HG03095 (cell line): ENCODE data around the gene C12orf76.
A peak's percentile ranks its signal among the peaks of the same experiment; 100 is the strongest.
"Not testable (repeated sequence)": the region's sequence is repeated elsewhere in the genome, so short reads cannot be mapped to it uniquely, and the experiment has no call there.

Experiments
- ATAC-seq: cut with Tn5 transposase; IDR thresholded peaks from one replicate; pipeline ENCODE4 v1.9.1; 2021; ENCODE audit warnings: moderate library complexity; ENCODE audit not compliant: unreplicated experiment

C12orf76 gene

DNA sequence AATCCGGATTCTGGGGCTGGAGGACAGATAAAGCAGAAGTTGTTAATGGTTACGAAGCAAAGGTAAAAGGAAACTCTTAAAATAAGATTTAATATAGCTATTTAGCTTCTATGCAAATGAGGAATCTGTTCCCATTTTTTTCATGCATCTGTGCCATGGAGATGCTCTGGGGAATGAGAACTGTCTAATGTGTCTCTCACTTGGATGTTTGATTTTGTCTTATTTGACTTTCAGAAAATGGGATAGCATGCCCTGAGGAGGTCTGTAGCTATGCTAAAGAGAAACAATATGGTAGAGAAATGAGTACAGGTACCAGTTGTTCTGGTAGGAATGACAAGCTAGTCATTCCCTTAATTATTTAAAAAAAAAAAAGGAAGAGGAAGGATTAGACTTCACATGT is 24.3 kb downstream of the C12orf76 start:
- ATAC-seq: no peak

DNA sequence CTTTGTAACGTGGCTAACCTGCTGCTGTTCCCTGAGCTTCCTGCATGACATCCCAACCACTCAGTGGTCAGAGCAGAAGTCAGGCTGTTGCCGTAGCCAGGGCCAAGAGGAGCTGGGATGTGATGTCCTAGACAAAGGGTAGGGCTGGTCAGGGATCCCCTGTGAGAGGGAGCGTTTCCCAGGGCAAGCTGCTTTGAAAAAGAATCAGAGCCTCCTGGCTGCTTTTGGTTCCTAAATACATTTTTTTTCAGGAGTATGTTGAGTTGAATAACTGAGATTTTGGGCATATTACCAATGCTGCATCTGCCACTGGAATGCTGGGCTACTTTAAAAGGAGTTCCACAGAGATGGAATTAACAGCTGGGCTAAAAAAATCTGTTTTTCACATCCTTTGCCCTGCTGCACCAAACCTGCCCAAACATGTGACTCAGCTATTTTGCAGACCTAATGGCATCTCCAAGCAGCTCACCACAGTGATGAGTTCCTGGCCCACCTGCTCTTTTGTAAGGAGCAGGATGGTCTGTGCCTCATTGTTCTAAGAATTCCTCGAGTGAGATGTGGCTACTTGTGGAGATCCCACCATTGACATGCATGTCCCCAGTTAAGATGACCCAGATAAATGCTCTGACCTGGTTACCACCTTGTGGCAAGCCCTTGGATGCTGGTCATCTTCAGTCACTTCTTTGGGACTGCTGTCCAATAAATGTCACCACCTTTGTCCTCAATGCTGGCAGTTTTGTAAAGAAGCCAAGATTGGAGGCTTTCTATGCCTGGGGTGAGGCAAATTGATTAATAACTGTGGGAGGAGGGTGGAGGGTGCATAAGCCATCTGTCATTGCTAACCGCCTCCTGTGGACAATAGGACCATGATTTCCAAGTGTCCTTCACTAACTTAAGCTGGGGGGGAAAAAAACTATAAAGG is 25.0 kb downstream of the C12orf76 start:
- ATAC-seq: no peak

DNA sequence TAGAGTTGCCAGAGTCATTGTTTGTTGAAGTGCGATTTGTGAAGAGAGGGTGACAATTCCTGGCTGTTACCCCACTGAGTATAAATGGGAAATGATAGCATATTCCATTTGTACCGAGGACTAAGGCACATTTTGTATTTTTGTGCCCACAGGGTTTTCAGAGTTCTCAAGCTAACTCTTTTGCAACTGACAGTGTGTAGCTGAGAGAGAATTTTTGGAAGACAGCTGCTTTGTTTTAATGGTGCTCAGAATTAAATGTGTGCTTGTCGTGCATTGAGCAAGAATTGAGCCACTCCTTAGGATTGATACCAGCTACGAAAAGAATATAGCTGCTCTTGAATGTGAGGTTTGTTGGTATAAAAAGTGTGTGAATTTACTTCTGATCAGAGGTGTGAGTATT is 27.4 kb downstream of the C12orf76 start:
- no peak for ATAC-seq

DNA sequence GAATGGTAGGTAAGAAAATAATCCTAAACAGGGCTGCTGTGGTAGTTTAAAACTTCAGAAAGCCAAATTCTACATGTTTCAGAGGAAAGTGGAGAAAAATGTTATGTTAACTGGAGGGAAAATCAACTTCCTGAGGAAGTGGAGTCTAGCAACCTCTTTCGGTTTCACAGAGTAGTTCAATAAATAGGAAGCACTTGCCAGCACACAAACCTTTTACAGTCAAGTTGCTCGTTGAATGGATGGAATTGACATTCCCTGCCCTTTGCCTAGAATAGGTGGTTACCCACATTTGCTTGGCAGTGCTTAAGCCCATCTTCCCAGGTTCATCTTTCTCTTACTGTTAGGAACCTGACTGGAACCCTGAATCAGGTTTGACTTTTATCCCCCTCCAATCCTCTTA is 33.2 kb downstream of the C12orf76 start:
- ATAC-seq: no peak

DNA sequence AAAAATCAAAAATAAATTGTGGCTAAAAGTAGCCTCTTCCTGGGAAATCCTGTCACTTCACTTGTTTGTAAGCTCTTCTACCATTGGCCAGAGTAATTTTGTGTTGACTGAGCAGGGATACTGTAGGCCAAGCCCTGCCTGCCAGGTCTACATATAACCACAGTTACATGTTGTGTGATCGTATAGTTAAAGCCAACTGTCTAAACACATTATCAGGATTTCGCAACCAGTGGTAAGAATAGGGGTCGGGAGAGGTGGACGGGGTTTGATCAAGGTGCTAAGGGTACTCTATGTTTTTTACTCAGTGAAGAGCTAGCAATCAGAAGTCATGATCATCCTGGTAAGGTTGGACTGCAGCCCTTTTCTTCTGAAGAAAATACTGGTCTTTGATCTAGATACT is 35.7 kb downstream of the C12orf76 start:
- no peak for ATAC-seq

DNA sequence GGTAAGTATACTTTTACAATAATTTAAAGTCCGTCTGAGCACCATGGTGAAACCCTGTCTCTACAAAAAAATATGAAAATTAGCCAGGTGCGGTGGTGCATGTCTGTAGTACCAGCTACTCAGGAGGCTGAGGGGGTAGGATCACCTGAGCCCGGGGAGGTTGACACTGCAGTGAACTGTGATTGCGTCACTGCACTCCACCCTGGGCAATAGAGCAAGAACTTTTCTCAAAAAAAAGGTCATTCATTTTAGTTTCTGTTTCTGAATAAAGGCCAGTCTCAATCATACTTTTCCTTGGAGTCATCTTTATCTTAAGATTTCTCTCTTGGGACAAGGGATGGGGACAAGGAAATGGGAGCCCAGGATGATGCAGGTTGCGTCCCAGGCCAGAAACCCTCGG is 36.2 kb downstream of the C12orf76 start:
- ATAC-seq: no peak

DNA sequence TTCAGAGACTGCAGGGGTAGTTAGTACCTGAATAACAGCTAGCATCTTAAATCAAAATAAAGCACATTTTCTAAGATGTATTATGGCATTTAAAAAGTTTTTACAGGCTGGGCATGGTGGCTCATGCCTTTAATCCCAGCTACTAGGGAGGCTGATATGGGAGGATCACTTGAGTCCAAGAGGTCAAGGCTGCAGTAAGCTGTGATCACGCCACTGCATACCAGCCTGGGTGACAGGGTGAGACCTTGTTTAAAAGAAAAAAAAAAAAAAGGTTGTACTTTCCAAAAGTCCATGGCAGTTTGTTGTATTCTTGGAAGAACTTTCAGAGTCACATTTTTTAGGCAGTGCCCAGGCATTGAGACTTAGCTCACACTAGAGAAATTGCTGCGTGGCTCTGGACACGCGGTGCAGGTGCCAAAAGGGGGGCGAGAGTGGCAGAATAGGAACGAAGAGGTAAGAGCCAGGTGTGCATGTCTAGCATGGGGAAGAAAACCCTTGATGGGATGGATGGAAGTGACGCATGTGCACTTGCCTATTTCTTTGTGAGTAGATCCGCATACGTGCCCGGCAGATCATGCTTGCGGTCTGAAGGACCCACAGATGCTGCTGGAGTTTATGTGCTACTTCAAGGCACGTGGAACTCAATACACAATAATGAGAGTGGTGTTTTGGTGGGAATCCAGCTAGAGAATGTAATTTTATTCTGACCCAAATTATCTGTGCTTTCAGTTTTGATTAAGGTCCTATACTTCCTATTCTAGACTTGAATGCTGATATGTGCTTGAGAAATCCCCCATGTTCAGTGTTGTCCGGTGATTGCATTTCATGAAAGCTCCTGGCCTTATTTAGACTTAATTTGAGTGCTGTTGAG is 37.2 kb downstream of the C12orf76 start:
- ATAC-seq: no peak

DNA sequence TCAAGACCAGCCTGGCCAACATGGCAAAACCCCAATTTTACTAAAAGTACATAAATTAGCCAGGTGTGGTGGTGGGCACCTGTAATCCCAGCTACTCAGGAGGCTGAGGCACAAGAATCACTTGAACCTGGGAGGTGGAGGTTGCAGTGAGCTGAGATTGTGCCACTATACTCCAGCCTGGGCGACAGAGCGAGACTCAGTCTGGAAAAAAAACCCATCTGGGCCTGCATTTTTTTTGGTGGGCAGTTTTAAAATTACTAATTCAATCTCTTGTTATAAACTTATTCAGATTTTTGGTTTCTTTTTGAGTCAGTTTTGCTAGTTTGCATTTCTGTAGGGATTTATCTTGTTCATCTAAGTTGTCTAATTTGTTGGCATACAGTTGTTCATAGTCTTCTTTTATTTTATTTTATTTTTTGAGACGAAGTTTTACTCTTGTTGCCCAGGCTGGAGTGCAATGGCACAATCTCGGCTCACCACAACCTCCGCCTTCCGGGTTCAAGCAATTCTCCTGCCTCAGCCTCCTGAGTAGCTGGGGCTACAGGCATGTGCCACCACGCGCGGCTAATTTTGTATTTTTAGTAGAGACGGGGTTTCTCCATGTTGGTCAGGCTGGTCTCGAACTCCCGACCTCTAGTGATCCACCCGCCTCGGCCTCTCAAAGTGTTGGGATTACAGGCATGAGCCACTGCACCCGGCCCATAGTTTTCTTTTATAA is 39.5 kb downstream of the C12orf76 start:
- ATAC-seq: not testable (repeated sequence)

DNA sequence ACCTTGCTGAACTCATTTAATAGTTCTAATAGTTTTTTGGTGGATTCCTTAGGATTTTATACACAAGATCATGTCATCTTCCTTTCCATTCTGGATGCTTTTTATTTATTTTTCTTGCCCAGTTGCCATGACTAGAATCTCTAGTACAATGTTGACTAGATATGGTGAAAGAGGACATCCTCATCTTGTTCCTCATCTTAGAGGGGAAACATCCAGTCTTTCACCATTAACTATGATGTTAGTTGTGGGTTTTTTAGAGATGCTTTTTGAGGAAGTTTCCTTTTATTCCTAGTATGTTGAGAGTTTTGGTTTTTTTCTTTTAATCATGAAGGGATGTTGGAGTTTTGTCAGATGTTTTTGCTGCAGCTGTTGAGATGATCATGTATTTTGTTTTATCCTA is 40.4 kb downstream of the C12orf76 start:
- no peak for ATAC-seq

DNA sequence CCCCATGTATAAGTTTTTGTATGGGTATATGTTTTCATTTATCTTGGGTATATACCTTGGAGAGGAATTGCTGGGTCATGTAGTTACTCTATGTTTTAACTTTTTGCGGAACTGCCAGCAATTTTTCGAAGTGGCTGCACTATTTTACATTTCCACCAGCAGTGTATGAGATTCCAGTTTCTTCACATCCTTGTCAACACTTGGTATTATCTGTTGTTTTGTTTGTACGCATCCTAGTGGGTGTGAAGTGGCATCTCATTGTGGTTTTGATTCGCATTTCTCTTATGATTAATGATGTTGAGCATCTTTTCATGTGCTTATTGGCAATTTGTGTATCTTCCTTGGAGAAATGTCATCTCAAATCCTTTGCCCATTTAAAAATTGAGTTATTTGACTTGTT is 42.2 kb downstream of the C12orf76 start:
- ATAC-seq: no peak

DNA sequence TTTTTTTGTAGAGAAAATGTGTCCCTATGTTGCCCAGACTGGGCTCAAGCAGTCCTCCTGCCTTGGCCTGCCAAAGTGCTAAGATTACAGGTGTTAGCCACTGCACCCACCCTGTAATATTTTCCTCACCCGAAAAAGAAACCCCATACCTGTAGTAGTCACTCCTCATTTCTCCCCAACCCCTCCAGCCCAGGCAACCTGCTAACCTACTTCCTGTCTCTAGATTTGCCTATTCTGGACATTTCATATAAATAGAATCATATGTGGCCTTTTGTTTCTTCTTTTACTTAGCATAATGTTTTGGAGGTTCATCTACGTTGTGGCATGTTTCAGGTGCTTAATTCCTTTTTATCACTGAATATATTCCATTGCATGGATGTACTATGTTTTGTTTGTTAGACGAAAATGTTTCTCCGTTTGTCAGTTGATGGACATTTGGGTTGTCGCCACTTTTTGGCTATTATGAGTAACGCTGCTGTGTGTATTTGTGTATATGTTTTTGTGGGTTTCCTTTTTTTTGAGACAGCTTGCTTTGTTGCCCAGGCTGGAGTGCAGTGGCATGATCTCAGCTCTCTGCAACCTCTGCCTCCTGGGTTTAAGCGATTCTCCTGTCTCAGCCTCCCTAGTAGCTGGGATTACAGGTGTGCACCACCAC is 42.9 kb downstream of the C12orf76 start:
- peak; percentile 39 for ATAC-seq

DNA sequence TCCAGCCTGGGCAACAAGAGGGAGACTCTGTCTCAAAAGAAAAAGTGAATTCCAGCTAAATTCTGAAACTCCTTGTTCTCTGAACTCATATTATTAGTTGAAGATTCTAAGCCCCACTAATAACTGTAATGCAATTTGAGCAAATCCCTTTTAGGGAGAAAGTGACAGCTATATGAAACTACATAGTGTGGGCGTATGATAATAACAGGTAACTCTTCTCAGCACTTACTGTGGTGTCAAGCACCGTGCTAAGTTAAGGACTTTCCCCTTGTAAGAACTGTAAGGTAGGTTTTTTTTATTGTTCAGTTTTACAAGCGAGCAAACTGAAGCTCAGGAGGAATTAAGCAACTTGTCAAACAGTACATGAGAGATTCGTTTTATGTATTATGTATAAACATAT is 43.7 kb downstream of the C12orf76 start:
- peak; percentile 61 for ATAC-seq

DNA sequence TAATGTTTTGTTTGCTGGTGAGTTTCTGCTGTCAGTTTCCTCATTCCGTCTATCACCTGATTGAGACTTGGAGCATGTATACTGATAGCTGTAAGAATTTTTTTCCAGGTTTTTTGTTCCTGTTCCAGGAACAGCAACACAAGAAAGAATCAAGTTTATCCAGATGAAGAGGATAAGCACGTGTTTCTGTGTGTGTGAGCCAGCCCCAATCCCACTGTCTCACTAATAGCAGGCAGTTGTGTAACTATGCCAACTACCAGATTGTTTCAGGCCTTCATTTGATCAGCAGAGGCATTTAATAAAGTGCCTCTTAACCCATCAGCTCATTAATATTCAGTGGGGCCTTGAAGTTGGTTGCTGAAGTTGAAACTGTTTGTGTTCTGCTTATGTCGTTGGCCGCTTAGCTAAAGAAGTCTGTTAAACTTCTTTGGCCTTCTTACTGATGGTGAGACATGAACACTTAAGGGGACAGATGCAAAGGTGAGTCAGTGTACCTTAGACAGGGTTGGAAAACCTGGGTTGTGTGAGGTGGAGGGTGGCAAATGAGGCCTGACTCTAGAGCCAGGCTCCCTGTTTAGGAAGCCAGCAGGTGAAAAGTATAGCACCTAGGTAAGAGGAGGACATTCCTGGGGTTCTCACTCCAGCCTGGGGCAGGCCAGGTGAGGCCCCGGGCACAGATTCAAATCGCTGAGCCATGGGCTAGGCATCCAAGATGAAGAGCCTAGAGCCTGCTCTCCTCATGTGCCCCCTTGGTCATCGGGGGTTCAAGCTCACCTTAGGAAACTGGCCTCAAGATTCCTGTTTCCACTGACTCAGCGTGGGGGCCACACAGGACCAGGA is 45.4 kb downstream of the C12orf76 start:
- no peak for ATAC-seq

DNA sequence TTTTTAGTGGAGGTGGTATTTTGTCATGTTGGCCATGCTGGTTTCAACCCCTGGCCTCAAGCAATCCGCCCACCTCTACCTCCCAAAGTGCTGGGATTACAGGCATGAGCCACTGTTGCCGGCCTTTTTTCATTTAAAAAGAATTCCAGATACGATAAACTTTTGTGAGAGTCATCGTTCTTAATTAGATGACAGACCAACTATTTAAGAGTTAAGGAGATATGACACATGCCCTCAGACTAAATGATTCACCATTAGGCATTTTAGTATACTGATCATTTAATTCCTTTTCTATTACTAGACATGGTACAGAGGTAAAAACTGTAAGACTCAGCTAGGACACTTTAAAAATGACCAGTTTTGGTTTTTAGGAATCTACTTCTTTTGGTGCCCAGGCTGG is 46.7 kb downstream of the C12orf76 start:
- no peak for ATAC-seq

DNA sequence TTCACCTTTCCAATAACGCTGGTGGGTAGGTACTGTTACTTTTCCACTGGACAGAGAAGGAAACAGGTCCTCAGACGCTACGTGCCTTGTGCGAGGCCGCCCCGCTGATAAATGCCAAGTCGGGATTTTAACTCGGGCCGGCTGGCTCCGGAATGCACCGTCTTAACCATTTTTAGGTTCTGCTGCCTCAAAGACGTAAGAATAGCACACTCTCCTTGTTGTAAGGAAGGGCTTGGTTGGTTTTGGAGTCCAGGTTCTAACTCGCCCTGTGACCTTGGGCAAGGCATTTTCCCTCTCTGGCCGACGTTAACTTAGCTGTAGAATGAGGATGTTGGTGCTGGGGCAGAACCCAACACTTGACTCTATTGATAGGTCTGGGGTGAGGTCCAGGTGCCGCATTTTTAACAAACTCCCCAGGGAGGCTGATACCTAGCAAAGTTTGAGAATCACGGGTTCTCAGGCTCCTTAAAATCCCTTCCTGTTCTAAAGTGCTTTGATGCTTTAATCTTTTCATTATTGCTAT is 48.3 kb downstream of the C12orf76 start:
- no peak for ATAC-seq

DNA sequence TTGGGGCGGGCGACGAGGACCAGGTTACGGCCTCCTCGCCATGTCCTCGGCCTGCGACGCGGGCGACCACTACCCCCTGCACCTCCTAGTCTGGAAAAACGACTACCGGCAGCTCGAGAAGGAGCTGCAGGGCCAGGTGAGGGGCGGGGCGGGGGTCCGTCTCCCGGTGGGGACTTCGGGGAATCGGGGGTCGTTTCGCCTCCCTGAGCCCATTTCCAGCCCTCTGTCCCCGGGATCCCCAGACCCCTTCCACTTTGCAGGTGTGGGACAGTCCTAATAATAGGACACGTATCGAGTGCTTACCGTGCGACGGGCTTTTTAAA is 48.7 kb downstream of the C12orf76 start:
- no peak for ATAC-seq

DNA sequence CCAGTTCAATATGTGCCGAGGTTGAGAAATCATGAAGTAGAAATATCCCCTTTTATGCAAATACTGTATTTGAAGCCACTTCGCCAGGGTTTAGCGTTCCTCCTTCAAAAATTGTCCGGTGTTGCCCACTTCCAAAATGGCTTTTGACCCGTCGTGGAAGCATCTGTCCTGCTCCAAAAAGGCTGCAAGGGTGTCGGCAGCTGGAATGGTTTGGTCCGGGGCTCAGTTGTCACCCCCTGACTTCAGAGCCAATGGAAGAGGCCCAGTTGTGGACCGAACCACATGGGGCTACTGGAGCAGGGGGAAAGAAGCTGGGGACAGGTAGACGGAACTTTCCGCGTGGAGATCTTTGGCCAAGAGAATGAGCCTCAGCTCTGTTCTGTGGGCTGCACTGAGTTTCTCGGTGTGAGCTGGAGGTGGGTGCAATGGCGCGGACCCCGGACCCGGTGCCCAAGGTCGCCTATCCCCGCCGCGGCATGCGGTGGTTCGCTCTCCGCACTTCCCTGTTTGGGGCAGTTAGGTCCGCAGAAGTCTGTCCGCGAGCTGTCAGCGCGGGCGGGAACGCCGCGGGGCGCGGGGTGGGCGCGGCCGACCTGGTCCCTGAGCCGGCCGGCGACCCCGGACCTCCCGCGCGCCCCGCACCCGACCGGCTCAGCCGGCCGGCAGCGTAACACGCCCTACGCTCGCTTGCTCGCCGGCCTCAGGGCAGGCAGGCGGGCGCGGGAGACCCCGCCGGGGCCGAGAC is 49.2 kb downstream of the C12orf76 start, which contains the start of gene ANKRD13A:
Gene ANKRD13A, plus strand, starts transcription at position 527 of the 745 bp plus-strand sequence. CDS start 259 bp downstream, outside the sequence.
- ATAC-seq: peak; percentile 41

DNA sequence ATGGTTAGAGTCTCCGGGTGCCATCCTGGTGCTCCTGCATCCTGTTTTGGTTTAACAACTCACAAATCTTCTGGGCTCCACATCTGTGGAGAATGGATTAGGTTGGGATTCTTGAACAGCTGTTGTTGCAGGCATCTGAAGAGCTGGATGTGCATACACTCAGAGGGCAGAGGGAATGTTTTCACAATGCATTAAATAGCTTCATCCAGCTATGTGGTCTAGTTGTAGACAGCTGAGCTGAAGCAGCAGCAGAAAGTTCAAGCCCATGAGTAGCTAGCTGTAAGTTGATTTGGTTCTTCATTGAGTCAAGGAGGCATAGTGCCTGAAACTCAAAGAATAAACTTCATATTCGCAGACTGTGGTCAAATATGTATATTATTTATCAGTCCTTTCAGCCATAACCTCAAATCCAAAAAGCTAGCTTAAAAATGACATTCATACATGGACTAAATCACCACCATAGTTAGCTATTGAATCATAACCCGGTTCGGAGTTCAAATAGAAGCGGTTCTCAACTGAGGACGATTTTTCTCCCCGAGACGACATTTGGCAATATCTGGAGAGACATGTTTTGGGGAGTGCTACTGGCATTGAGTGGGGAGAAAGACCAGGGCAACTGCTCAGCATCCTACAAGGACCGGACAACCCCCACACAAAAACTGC is 50.0 kb downstream of the C12orf76 start:
- no peak for ATAC-seq
